ENCODE measurements around the gene FAM83D. TPM values are rescaled to one million over a fixed set of nuclear protein-coding genes. Genes with fewer than 3 reads are reported as not detected.

Gene FAM83D
- total RNA-seq, 1 donor from 2014 or later: 4.5 TPM

- Mint-ChIP-seq H3K4me1 (ENCODE audit: low read depth) (peaks cover 3% of the 10 kb centered on the region), H3K4me3 (ENCODE audit: unreplicated experiment) (no peak overlapping the region), H3K27ac (ENCODE audit: unreplicated experiment) (no peak overlapping the region), H3K9me3 (ENCODE audit: low read depth) (peaks cover 2% of the 10 kb centered on the region), H3K36me3 (ENCODE audit: low read depth) (no peaks in the 10 kb centered on the region), H3K27me3 (ENCODE audit: low read depth) (peaks cover 48% of the 10 kb centered on the region)
- TF ChIP-seq CTCF (IDR thresholded peaks at IDR 0.05): no peak
- DNase-seq (ENCODE audit: low spot score): no peak
Measured at GRCh38 chr20:38882600-38882999, 43.6 kb upstream of the FAM83D start.

- peaks cover 3% of the 10 kb centered on the region for H3K4me1 Mint-ChIP-seq (ENCODE audit: low read depth)
- no peak for TF ChIP-seq CTCF (IDR thresholded peaks at IDR 0.05)
- no peak for DNase-seq (ENCODE audit: low spot score)
- H3K27ac Mint-ChIP-seq (ENCODE audit: unreplicated experiment): no peak overlapping the region
- H3K36me3 Mint-ChIP-seq (ENCODE audit: low read depth): no peaks in the 10 kb centered on the region
- H3K4me3 Mint-ChIP-seq (ENCODE audit: unreplicated experiment): no peak overlapping the region
- peaks cover 45% of the 10 kb centered on the region for H3K27me3 Mint-ChIP-seq (ENCODE audit: low read depth)
- H3K9me3 Mint-ChIP-seq (ENCODE audit: low read depth): no peaks in the 10 kb centered on the region
Measured at GRCh38 chr20:38883081-38883980, 42.9 kb upstream of the FAM83D start.

- Mint-ChIP-seq H3K27me3 (ENCODE audit: low read depth) (peaks cover 43% of the 10 kb centered on the region), H3K27ac (ENCODE audit: unreplicated experiment) (no peak overlapping the region), H3K36me3 (ENCODE audit: low read depth) (no peaks in the 10 kb centered on the region), H3K9me3 (ENCODE audit: low read depth) (no peaks in the 10 kb centered on the region), H3K4me3 (ENCODE audit: unreplicated experiment) (no peak overlapping the region), H3K4me1 (ENCODE audit: low read depth) (peaks cover 3% of the 10 kb centered on the region)
- no peak for DNase-seq (ENCODE audit: low spot score)
- no peak for TF ChIP-seq CTCF (IDR thresholded peaks at IDR 0.05)
Measured at GRCh38 chr20:38883981-38884733, 42.1 kb upstream of the FAM83D start.

GRCh38 chr20:38885357-38885756 lies 40.9 kb upstream of the FAM83D start:
- H3K36me3 Mint-ChIP-seq (ENCODE audit: low read depth): no peaks in the 10 kb centered on the region
- no peak for TF ChIP-seq CTCF (IDR thresholded peaks at IDR 0.05)

GRCh38 chr20:38888059-38888831 lies 38.0 kb upstream of the FAM83D start:
- Mint-ChIP-seq H3K36me3 (ENCODE audit: low read depth) (no peaks in the 10 kb centered on the region), H3K4me3 (ENCODE audit: unreplicated experiment) (no peak overlapping the region), H3K27me3 (ENCODE audit: low read depth) (peaks cover 26% of the 10 kb centered on the region), H3K9me3 (ENCODE audit: low read depth) (no peaks in the 10 kb centered on the region), H3K4me1 (ENCODE audit: low read depth) (no peaks in the 10 kb centered on the region), H3K27ac (ENCODE audit: unreplicated experiment) (no peak overlapping the region)
- no peak for TF ChIP-seq CTCF (IDR thresholded peaks at IDR 0.05)
- no peak for DNase-seq (ENCODE audit: low spot score)

More at GRCh38 chr20:38885357-38885756, 40.9 kb upstream of the FAM83D start:
- no peak for DNase-seq (ENCODE audit: low spot score)
- Mint-ChIP-seq H3K27ac (ENCODE audit: unreplicated experiment) (no peak overlapping the region), H3K4me1 (ENCODE audit: low read depth) (peaks cover 3% of the 10 kb centered on the region), H3K4me3 (ENCODE audit: unreplicated experiment) (no peak overlapping the region), H3K9me3 (ENCODE audit: low read depth) (no peaks in the 10 kb centered on the region), H3K27me3 (ENCODE audit: low read depth) (peaks cover 41% of the 10 kb centered on the region)
